ENCODE data around the gene STAB2. TPM values are rescaled to one million over a fixed set of nuclear protein-coding genes. Genes with fewer than 3 reads are reported as not detected.

Gene STAB2
- polyA plus RNA-seq, 2 donors, result 0.02 to 0.09 TPM

- Histone ChIP-seq H3K27ac (ENCODE audit: low read depth in 2 of 2, low read length in 1 of 2) (no peak overlapping the region), H3K27me3 (ENCODE audit: control insufficient read depth in 1 of 2, insufficient read depth in 2 of 2, low read length in 2 of 2) (no peaks in the 10 kb centered on the region), H3K36me3 (ENCODE audit: control insufficient read depth in 2 of 2, insufficient read depth in 2 of 2, low read length in 1 of 2) (no peaks in the 10 kb centered on the region), H3K4me1 (ENCODE audit: control insufficient read depth in 2 of 2, insufficient read depth in 2 of 2, low read length in 1 of 2) (peaks cover 0 to 3% of the 10 kb centered on the region in 2 donors), H3K9me3 (ENCODE audit: control insufficient read depth in 2 of 2, insufficient read depth in 1 of 2, low read depth in 1 of 2, low read length in 1 of 2) (no peaks in the 10 kb centered on the region), H3K4me3 (ENCODE audit: low read depth in 1 of 2, low read length in 2 of 2) (no peak overlapping the region)
- WGBS, 2 donors, result 75 to 77% methylated on average over 9 of the region's 9 CpGs
Observed at GRCh38 chr12:103697971-103698751, 111.1 kb downstream of the STAB2 start.

GRCh38 chr12:103698752-103699560 lies 111.9 kb downstream of the STAB2 start:
- 70 to 71% methylated on average over 9 of the region's 9 CpGs for WGBS, 2 donors
- Histone ChIP-seq H3K4me1 (ENCODE audit: control insufficient read depth in 2 of 2, insufficient read depth in 2 of 2, low read length in 1 of 2) (peaks cover 0 to 3% of the 10 kb centered on the region in 2 donors), H3K36me3 (ENCODE audit: control insufficient read depth in 2 of 2, insufficient read depth in 2 of 2, low read length in 1 of 2) (no peaks in the 10 kb centered on the region), H3K9me3 (ENCODE audit: control insufficient read depth in 2 of 2, insufficient read depth in 1 of 2, low read depth in 1 of 2, low read length in 1 of 2) (no peaks in the 10 kb centered on the region), H3K27ac (ENCODE audit: low read depth in 2 of 2, low read length in 1 of 2) (no peak overlapping the region), H3K27me3 (ENCODE audit: control insufficient read depth in 1 of 2, insufficient read depth in 2 of 2, low read length in 2 of 2) (no peaks in the 10 kb centered on the region), H3K4me3 (ENCODE audit: low read depth in 1 of 2, low read length in 2 of 2) (no peak overlapping the region)

- Histone ChIP-seq H3K36me3 (ENCODE audit: control insufficient read depth in 2 of 2, insufficient read depth in 2 of 2, low read length in 1 of 2) (no peaks in the 10 kb centered on the region), H3K27ac (ENCODE audit: low read depth in 2 of 2, low read length in 1 of 2) (no peak overlapping the region), H3K27me3 (ENCODE audit: control insufficient read depth in 1 of 2, insufficient read depth in 2 of 2, low read length in 2 of 2) (no peaks in the 10 kb centered on the region), H3K4me3 (ENCODE audit: low read depth in 1 of 2, low read length in 2 of 2) (no peak overlapping the region), H3K9me3 (ENCODE audit: control insufficient read depth in 2 of 2, insufficient read depth in 1 of 2, low read depth in 1 of 2, low read length in 1 of 2) (no peaks in the 10 kb centered on the region), H3K4me1 (ENCODE audit: control insufficient read depth in 2 of 2, insufficient read depth in 2 of 2, low read length in 1 of 2) (no peaks in the 10 kb centered on the region)
- WGBS, 2 donors, result 61 to 69% methylated on average over 2 of the region's 2 CpGs
Observed at GRCh38 chr12:103705098-103705497, 118.0 kb downstream of the STAB2 start.

- Histone ChIP-seq H3K9me3 (ENCODE audit: control insufficient read depth in 2 of 2, insufficient read depth in 1 of 2, low read depth in 1 of 2, low read length in 1 of 2) (no peaks in the 10 kb centered on the region), H3K36me3 (ENCODE audit: control insufficient read depth in 2 of 2, insufficient read depth in 2 of 2, low read length in 1 of 2) (no peaks in the 10 kb centered on the region)
- 77 to 86% methylated on average over 2 of the region's 2 CpGs for WGBS, 2 donors
Observed at GRCh38 chr12:103705927-103706326, 118.9 kb downstream of the STAB2 start.

GRCh38 chr12:103707446-103707845 lies 120.4 kb downstream of the STAB2 start:
- no peak overlapping the region for H3K27ac ChIP-seq (ENCODE audit: low read depth in 2 of 2, low read length in 1 of 2)
- no peaks in the 10 kb centered on the region for H3K36me3 ChIP-seq (ENCODE audit: control insufficient read depth in 2 of 2, insufficient read depth in 2 of 2, low read length in 1 of 2)
- H3K4me1 ChIP-seq (ENCODE audit: control insufficient read depth in 2 of 2, insufficient read depth in 2 of 2, low read length in 1 of 2), result no peaks in the 10 kb centered on the region
- H3K9me3 ChIP-seq (ENCODE audit: control insufficient read depth in 2 of 2, insufficient read depth in 1 of 2, low read depth in 1 of 2, low read length in 1 of 2), result no peaks in the 10 kb centered on the region
- H3K4me3 ChIP-seq (ENCODE audit: low read depth in 1 of 2, low read length in 2 of 2), result no peak overlapping the region
- H3K27me3 ChIP-seq (ENCODE audit: control insufficient read depth in 1 of 2, insufficient read depth in 2 of 2, low read length in 2 of 2), result no peaks in the 10 kb centered on the region

More at GRCh38 chr12:103705927-103706326, 118.9 kb downstream of the STAB2 start:
- no peaks in the 10 kb centered on the region for H3K4me1 ChIP-seq (ENCODE audit: control insufficient read depth in 2 of 2, insufficient read depth in 2 of 2, low read length in 1 of 2)
- no peak overlapping the region for H3K4me3 ChIP-seq (ENCODE audit: low read depth in 1 of 2, low read length in 2 of 2)
- H3K27me3 ChIP-seq (ENCODE audit: control insufficient read depth in 1 of 2, insufficient read depth in 2 of 2, low read length in 2 of 2), result no peaks in the 10 kb centered on the region
- H3K27ac ChIP-seq (ENCODE audit: low read depth in 2 of 2, low read length in 1 of 2), result no peak overlapping the region

GRCh38 chr12:103710544-103710943 lies 123.5 kb downstream of the STAB2 start:
- Histone ChIP-seq H3K36me3 (ENCODE audit: control insufficient read depth in 2 of 2, insufficient read depth in 2 of 2, low read length in 1 of 2) (no peaks in the 10 kb centered on the region), H3K9me3 (ENCODE audit: control insufficient read depth in 2 of 2, insufficient read depth in 1 of 2, low read depth in 1 of 2, low read length in 1 of 2) (no peaks in the 10 kb centered on the region), H3K27me3 (ENCODE audit: control insufficient read depth in 1 of 2, insufficient read depth in 2 of 2, low read length in 2 of 2) (no peaks in the 10 kb centered on the region), H3K4me1 (ENCODE audit: control insufficient read depth in 2 of 2, insufficient read depth in 2 of 2, low read length in 1 of 2) (no peaks in the 10 kb centered on the region), H3K4me3 (ENCODE audit: low read depth in 1 of 2, low read length in 2 of 2) (no peak overlapping the region), H3K27ac (ENCODE audit: low read depth in 2 of 2, low read length in 1 of 2) (no peak overlapping the region)
- WGBS, 2 donors, result 94 to 96% methylated on average over 1 of the region's 1 CpG

GRCh38 chr12:103712216-103712615 lies 125.1 kb downstream of the STAB2 start:
- Histone ChIP-seq H3K27me3 (ENCODE audit: control insufficient read depth in 1 of 2, insufficient read depth in 2 of 2, low read length in 2 of 2) (no peaks in the 10 kb centered on the region), H3K36me3 (ENCODE audit: control insufficient read depth in 2 of 2, insufficient read depth in 2 of 2, low read length in 1 of 2) (no peaks in the 10 kb centered on the region), H3K4me3 (ENCODE audit: low read depth in 1 of 2, low read length in 2 of 2) (no peak overlapping the region), H3K27ac (ENCODE audit: low read depth in 2 of 2, low read length in 1 of 2) (no peak overlapping the region), H3K9me3 (ENCODE audit: control insufficient read depth in 2 of 2, insufficient read depth in 1 of 2, low read depth in 1 of 2, low read length in 1 of 2) (no peaks in the 10 kb centered on the region), H3K4me1 (ENCODE audit: control insufficient read depth in 2 of 2, insufficient read depth in 2 of 2, low read length in 1 of 2) (no peaks in the 10 kb centered on the region)
- 87% methylated on average over 2 of the region's 2 CpGs for WGBS, 2 donors

- H3K4me1 ChIP-seq (ENCODE audit: control insufficient read depth in 2 of 2, insufficient read depth in 2 of 2, low read length in 1 of 2), result no peaks in the 10 kb centered on the region
- 77 to 83% methylated on average over 4 of the region's 4 CpGs for WGBS, 2 donors
- H3K36me3 ChIP-seq (ENCODE audit: control insufficient read depth in 2 of 2, insufficient read depth in 2 of 2, low read length in 1 of 2), result no peaks in the 10 kb centered on the region
- no peaks in the 10 kb centered on the region for H3K27me3 ChIP-seq (ENCODE audit: control insufficient read depth in 1 of 2, insufficient read depth in 2 of 2, low read length in 2 of 2)
- H3K4me3 ChIP-seq (ENCODE audit: low read depth in 1 of 2, low read length in 2 of 2), result no peak overlapping the region
- H3K27ac ChIP-seq (ENCODE audit: low read depth in 2 of 2, low read length in 1 of 2), result no peak overlapping the region
- no peaks in the 10 kb centered on the region for H3K9me3 ChIP-seq (ENCODE audit: control insufficient read depth in 2 of 2, insufficient read depth in 1 of 2, low read depth in 1 of 2, low read length in 1 of 2)
Observed at GRCh38 chr12:103715494-103715893, 128.4 kb downstream of the STAB2 start.

GRCh38 chr12:103716517-103717196 lies 129.6 kb downstream of the STAB2 start:
- H3K4me1 ChIP-seq (ENCODE audit: control insufficient read depth in 2 of 2, insufficient read depth in 2 of 2, low read length in 1 of 2), result no peaks in the 10 kb centered on the region
- no peak overlapping the region for H3K4me3 ChIP-seq (ENCODE audit: low read depth in 1 of 2, low read length in 2 of 2)
- H3K27ac ChIP-seq (ENCODE audit: low read depth in 2 of 2, low read length in 1 of 2), result no peak overlapping the region
- H3K9me3 ChIP-seq (ENCODE audit: control insufficient read depth in 2 of 2, insufficient read depth in 1 of 2, low read depth in 1 of 2, low read length in 1 of 2), result no peaks in the 10 kb centered on the region
- H3K27me3 ChIP-seq (ENCODE audit: control insufficient read depth in 1 of 2, insufficient read depth in 2 of 2, low read length in 2 of 2), result no peaks in the 10 kb centered on the region
- no peaks in the 10 kb centered on the region for H3K36me3 ChIP-seq (ENCODE audit: control insufficient read depth in 2 of 2, insufficient read depth in 2 of 2, low read length in 1 of 2)
- 88 to 91% methylated on average over 8 of the region's 8 CpGs for WGBS, 2 donors

Data from esophagus (tissue), 2 donors.